T-helper 1 cell treated with Interleukin-12 subunit alpha and Interleukin-12 subunit beta and Interleukin-4 antibody, amounts not matched to agents 30 ng/mL and 1 ng/mL, for 36 hours (primary cell): Measurements from ENCODE around the gene GRID1. TPM values are rescaled to one million over a fixed set of nuclear protein-coding genes. Genes with fewer than 3 reads are reported as not detected.
"Not testable (repeated sequence)": the region's sequence is repeated elsewhere in the genome, so short reads cannot be mapped to it uniquely, and the experiment has no call there.

Experiments
- intact Hi-C: fragments of 100-400 bp; cut with micrococcal nuclease; formaldehyde crosslinking; loops from one replicate; pipeline ENCODE4 v1.15.1; 2024
- total RNA-seq: library from RNA; stranded (reverse); gene quantifications from 2 replicates; pipeline ENCODE4 v1.2.3, GENCODE V29; 2022

GRID1 gene
- total RNA-seq, 1 donor from 2014 or later, result not detected

GRCh38 chr10:85961479-85962067 is 405.0 kb downstream of the GRID1 start:
- intact Hi-C loops, result no loop called here

GRCh38 chr10:85961073-85961472 is 405.5 kb downstream of the GRID1 start:
- intact Hi-C loops, result no loop called here

- intact Hi-C loops, result no loop called here
Measured at GRCh38 chr10:85959239-85959638, 407.4 kb downstream of the GRID1 start.

GRCh38 chr10:85950921-85951320 is 415.7 kb downstream of the GRID1 start:
- intact Hi-C loops, result no loop called here

GRCh38 chr10:85946713-85947326 is 419.8 kb downstream of the GRID1 start:
- intact Hi-C loops, result no loop called here

- intact Hi-C loops, result no loop called here
Measured at GRCh38 chr10:85936161-85936560, 430.4 kb downstream of the GRID1 start.

- intact Hi-C loops, result no loop called here
Measured at GRCh38 chr10:85934586-85934985, 432.0 kb downstream of the GRID1 start.

- intact Hi-C loops, result not testable (repeated sequence)
Measured at GRCh38 chr10:85929993-85930392, 436.6 kb downstream of the GRID1 start.

GRCh38 chr10:85927952-85928665 is 438.5 kb downstream of the GRID1 start:
- intact Hi-C loops, result no loop called here

- intact Hi-C loops, result no loop called here
Measured at GRCh38 chr10:85926986-85927385, 439.6 kb downstream of the GRID1 start.

GRCh38 chr10:85926136-85926535 is 440.5 kb downstream of the GRID1 start:
- intact Hi-C loops, result no loop called here

- intact Hi-C loops, result no loop called here
Measured at GRCh38 chr10:85925201-85925750, 441.3 kb downstream of the GRID1 start.

- intact Hi-C loops, result no loop called here
Measured at GRCh38 chr10:85924382-85925102, 442.1 kb downstream of the GRID1 start.

GRCh38 chr10:85922356-85923129 is 444.1 kb downstream of the GRID1 start:
- intact Hi-C loops, result no loop called here

GRCh38 chr10:85921789-85922188 is 444.8 kb downstream of the GRID1 start:
- intact Hi-C loops, result no loop called here

GRCh38 chr10:85920311-85920710 is 446.3 kb downstream of the GRID1 start:
- intact Hi-C loops, result no loop called here

- intact Hi-C loops, result no loop called here
Measured at GRCh38 chr10:85919491-85920021, 447.0 kb downstream of the GRID1 start.

GRCh38 chr10:85918371-85918770 is 448.2 kb downstream of the GRID1 start:
- intact Hi-C loops, result no loop called here

- intact Hi-C loops, result no loop called here
Measured at GRCh38 chr10:85917601-85918000, 449.0 kb downstream of the GRID1 start.

- intact Hi-C loops, result no loop called here
Measured at GRCh38 chr10:85916994-85917573, 449.5 kb downstream of the GRID1 start.
